GM19238 (cell line): ENCODE measurements around the gene CORIN.
"Not testable (repeated sequence)": the region's sequence is repeated elsewhere in the genome, so short reads cannot be mapped to it uniquely, and the experiment has no call there.

ENCODE experiments used
- DNase-seq: peaks from one replicate; pipeline ENCODE4 v3.0.0; 2011; ENCODE audit warnings: low spot score; ENCODE audit not compliant: insufficient read length

Gene CORIN

DNA sequence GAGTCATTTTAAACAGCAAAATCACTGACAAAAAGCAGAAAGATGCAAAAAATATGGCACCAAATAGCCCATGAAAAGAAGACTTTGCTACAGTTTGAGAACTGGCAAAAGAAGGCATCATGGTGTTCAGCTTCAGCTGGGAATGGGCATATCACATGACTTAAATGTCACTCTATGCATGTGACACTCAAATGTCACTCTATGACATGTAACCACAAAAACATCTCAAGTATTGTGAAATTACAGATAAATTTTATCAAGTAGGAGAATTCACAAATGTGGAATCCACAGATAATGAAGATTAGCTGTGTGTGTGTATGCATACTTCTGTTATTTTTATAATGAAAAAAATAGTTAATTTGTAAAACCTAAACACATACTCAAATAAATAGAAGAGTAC, 270.9 kb downstream of the CORIN start:
- DNase-seq = no peak

DNA sequence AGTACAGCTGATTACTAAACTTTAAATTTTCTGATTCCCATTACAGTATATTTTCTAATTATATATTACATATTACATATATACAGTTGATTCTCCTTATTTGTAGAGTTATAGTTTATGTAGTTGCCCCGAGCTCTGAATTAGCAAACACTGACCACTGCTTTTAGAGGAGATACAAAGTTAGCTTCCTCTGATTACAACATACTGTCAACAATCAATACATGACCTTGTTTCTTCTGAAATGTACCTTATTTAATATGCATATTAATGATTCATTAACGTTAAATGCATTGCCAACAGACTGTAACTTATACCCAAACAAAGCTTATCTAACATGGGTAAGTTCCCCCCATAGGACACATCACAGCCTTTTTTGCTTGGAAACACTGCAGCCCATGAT, 271.3 kb downstream of the CORIN start:
- DNase-seq = no peak

DNA sequence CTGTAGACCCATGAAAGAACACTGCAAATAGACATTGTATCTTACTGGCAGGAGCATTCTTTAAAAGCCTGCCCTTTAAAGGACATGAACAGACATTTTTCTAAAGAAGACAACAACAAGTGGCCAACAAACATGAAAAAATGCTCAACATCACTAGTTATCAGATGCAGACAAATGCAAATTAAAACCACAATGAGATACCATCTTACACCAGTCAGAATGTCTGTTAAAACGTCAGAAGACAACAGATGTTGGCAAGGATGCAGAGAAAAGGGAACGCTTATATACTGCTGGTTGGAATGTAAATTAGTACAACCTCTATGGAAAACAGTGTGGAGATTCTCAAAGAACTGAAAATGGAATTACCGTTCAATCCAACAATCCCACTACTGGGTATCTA, 275.6 kb downstream of the CORIN start:
- DNase-seq = no peak

DNA sequence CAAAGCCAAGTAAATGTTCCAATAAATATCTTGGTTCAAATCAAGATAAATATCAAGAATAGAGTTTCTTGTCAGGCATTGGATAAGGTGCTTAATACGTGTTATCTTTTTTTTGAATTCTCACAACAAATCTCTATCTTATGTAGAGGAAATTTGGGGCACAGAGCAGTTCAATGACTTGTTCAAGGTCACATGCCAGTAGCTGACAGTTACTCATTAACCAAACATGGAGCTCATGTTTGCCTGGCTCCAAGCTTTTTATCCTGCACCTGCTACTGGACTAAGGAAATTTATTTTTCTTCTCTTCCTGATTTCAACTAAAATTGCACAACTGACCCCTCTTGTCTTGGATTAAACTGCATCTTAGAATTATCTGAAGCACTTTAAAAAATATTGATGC, 276.5 kb downstream of the CORIN start:
- DNase-seq = no peak

DNA sequence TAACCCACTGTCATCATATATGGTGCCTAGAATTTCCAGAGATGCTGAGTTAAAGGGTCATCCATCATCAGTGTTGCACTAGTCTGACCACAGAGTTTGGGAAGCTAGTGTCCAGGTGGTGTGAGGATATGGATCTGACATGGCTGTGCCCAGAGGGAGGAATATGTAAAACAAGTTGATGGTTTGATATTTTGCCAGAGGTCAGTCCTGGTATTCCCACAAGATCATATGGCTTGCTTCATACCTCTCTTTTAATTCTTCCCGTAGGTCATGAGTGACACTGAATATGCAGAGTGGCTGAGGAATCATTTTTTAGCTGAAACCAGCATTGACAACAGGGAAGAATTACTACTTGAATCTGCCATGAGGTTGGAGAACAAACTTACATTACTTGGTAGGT, 277.2 kb downstream of the CORIN start:
- DNase-seq = no peak

DNA sequence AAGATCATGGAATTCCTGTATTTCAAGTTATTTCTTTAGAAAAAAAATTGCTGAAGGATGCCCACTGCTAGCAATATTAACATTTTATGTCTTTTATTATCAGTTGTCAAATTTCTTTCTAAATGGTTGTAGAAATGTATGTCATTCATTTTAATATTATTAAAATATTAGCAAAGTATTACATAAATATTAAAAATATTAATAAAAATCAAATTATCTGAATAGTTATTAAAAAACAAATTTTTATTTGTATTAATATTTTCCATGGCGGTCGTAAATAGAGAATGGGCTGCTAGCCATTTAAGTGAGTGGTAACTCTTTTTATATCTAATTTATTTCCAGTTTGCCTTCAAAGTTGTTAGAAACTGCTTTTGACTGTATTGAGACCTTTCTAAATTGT, 280.6 kb downstream of the CORIN start:
- no peak for DNase-seq

DNA sequence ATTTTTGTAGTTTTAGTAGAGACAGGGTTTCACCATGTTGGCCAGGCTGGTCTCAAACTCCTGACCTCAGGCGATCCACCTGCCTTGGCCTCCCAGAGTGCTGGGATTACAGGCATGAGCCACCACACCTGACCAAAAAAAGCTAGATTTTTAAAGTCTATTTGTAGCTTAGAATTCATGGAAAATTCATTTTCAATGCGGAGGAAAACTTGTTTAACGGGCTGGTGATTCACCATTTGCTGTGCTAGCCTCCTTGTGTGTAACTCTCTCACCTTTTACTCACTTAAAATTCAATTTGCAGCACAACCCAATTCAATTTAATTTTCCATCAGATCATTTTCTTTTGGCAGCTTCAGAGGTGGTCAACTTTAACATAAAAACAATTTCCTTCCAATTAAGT, 281.9 kb downstream of the CORIN start:
- not testable (repeated sequence) for DNase-seq

DNA sequence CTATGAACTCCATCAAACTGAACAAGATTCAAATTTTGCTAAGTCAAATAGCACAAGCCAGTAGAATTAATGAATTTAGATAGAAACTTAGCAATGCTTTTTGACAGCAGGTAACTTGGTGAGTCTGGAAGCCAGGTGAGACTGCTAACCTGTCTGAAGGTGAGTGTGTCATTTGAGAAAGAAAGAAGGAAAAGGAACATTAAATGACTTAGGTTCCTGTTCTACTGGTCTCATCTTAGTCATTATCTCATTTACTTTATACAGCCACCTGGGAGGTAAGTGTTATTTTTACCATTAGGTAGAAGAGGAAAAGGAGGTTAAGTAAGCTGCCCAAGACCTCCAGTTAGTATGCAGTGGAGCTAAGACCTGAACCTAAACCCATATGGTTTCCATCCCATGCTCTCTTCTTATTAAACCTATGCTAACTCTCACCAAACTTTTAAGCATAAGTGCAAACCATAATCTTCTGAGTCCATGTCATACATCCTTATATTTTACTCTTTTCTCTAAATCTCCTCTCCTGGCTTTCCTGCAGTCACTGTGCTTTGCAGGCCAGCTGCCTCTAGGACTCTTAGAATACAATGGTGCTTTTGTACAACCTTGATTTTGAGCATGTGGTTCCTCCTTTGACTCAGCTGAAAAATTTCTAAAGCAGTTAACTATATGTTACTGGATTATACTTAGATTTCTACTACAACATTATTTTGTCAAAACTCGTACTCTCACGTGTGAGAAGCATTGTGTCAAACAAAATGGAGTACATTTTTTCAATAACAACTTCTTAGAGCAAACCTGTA, 284.3 kb downstream of the CORIN start:
- DNase-seq = no peak

DNA sequence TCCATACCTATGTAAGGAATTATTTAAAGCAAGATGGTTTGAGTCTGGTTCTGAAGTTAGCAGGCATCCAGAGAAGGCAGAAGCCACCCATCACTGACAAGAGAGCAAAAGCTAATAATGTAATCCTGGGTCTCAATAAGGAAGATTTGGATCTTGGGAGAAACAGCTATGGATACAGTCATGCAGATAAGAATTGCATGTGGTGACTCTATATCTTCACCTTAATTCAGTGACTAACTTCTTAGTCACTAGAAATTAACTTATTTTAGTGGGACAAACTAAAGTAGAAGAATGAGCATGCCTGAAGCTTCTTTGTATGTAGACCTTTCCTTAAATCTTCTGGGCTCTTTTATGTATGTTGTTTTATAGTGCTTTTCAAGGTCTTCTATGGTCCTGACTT, 286.2 kb downstream of the CORIN start:
- DNase-seq = no peak

DNA sequence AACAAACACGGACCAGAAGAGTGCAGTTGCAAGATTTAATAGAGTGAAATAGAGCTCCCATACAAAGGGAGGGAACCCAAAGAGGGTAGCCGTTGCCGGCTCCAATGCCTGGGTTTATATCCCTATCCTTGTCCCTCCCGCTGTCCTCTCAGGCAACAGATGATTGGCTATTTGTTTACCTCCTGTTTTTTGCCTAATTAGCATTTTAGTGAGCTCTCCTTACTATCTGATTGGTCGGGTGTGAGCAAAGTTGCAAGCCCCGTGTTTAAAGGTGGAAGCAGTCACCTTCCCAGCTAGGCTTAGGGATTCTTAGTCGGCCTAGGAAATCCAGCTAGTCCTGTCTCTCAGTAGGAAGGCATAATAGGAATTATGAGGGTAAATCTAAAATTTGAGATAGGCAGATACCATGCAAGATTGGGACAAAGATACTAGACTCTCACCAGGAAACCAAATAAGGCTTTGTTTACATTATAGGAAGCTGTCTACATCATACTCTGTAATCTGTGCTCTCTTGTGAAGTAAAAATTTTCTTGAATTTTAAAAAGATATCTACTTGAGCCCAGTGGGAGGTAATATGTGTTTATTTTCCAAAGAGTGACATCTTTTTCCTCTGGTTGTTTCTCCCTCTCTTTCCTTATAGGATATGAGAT, 286.8 kb downstream of the CORIN start:
- DNase-seq = no peak

DNA sequence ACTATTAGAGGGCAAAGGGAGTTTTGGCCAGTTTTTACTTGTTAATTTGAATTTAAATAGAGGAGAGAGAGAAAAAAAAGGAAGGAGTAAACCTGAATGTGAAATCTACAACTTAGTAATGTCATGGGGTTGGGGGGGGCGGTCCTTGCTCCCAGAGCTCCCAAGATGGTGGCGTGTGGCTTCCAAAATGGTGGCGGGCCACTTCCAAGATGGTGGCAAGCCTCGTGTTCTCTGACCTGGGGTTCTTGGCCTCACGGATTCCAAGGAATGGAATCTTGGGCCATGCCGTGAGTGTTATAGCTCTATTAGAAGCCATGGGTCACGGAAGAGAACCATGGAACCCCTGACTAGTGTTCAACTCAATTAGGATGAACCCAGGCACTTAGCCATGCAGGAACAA, 287.5 kb downstream of the CORIN start:
- DNase-seq = not testable (repeated sequence)
